ENCODE measurements around the gene KNOP1. TPM values are rescaled to one million over a fixed set of nuclear protein-coding genes. Genes with fewer than 3 reads are reported as not detected.

KNOP1 gene
- total and polyA plus RNA-seq, 2 of the 13 experiments (the other 11 are each of a cell fraction or from before 2014, with no cell fraction given) = 21.2 to 57.5 TPM

GRCh38 chr16:19744670-19745069, 26.6 kb upstream of the KNOP1 start (continued):
- TF ChIP-seq SKIL (CRISPR knock-in tag; IDR thresholded peaks at IDR 0.05; ENCODE audit: borderline replicate concordance) = peak; percentile 58
- TF ChIP-seq PHF21A (CRISPR knock-in tag; IDR thresholded peaks at IDR 0.05) = no peak
- TF ChIP-seq PAXIP1 (CRISPR knock-in tag; conservative IDR thresholded peaks at IDR 0.05) = peak; percentile 67
- no peak for TF ChIP-seq BRF2 (CRISPR knock-in tag; IDR thresholded peaks at IDR 0.05)
- peak; percentile 42 for TF ChIP-seq SKI (IDR thresholded peaks at IDR 0.05; ENCODE audit: partially characterized antibody)
- peak; percentile 49; the same call in 1 of the 2 replicates for TF ChIP-seq ZBTB39 (CRISPR knock-in tag; IDR thresholded peaks at IDR 0.05)
- peak; percentile 58; the same call in 1 of the 2 replicates for TF ChIP-seq AHDC1 (CRISPR knock-in tag; IDR thresholded peaks at IDR 0.05; ENCODE audit: borderline replicate concordance)
- TF ChIP-seq ZNF136 (CRISPR knock-in tag; IDR thresholded peaks at IDR 0.05; ENCODE audit: low read depth) = no peak
- TF ChIP-seq DPF2 (CRISPR knock-in tag; IDR thresholded peaks at IDR 0.05; ENCODE audit: borderline replicate concordance, low read depth) = 0 out of 2 replicates have a peak, but pooled peaks have one; percentile 34
- TF ChIP-seq HMG20A (CRISPR knock-in tag; IDR thresholded peaks at IDR 0.05; ENCODE audit: borderline replicate concordance) = peak; percentile 56; the same call in 1 of the 2 replicates
- peak; percentile 69; the same call in 1 of the 2 replicates for TF ChIP-seq HDAC2 (CRISPR knock-in tag; IDR thresholded peaks at IDR 0.05)
- no peak for TF ChIP-seq U2AF1 (optimal IDR thresholded peaks at IDR 0.05; ENCODE audit: low read depth, low read length)
- TF ChIP-seq HNRNPL (IDR thresholded peaks at IDR 0.05; ENCODE audit: low read depth, low read length) = no peak

Data from HepG2 (cell line).